ENCODE measurements around the gene ERBB4.

Gene ERBB4

GRCh38 chr2:211404098-211404497, 1134.5 kb downstream of the ERBB4 start:
- no peak for DNase-seq (ENCODE audit: low spot score)

- DNase-seq (ENCODE audit: low spot score), result no peak
These were observed 1137.3 kb downstream of the ERBB4 start for GRCh38 chr2:211401328-211401727.

GRCh38 chr2:211397764-211398163, 1140.8 kb downstream of the ERBB4 start:
- no peak for DNase-seq (ENCODE audit: low spot score)

GRCh38 chr2:211396815-211397214, 1141.8 kb downstream of the ERBB4 start:
- no peak for DNase-seq (ENCODE audit: low spot score)

- DNase-seq (ENCODE audit: low spot score), result no peak
These were observed 1147.4 kb downstream of the ERBB4 start for GRCh38 chr2:211391189-211391567.

GRCh38 chr2:211390536-211391188, 1147.9 kb downstream of the ERBB4 start:
- DNase-seq (ENCODE audit: low spot score), result no peak

GRCh38 chr2:211387734-211388133, 1150.9 kb downstream of the ERBB4 start:
- DNase-seq (ENCODE audit: low spot score), result no peak

- DNase-seq (ENCODE audit: low spot score), result no peak
These were observed 1158.6 kb downstream of the ERBB4 start for GRCh38 chr2:211380041-211380440.

- no peak for DNase-seq (ENCODE audit: low spot score)
These were observed 1162.2 kb downstream of the ERBB4 start for GRCh38 chr2:211376410-211376809.

GRCh38 chr2:211373203-211373602, 1165.4 kb downstream of the ERBB4 start:
- DNase-seq (ENCODE audit: low spot score), result no peak

GRCh38 chr2:211371465-211371864, 1167.1 kb downstream of the ERBB4 start:
- DNase-seq (ENCODE audit: low spot score), result no peak

GRCh38 chr2:211368467-211368866, 1170.1 kb downstream of the ERBB4 start:
- DNase-seq (ENCODE audit: low spot score), result no peak

GRCh38 chr2:211367711-211368110, 1170.9 kb downstream of the ERBB4 start:
- DNase-seq (ENCODE audit: low spot score), result peak; percentile 27

- no peak for DNase-seq (ENCODE audit: low spot score)
These were observed 1171.3 kb downstream of the ERBB4 start for GRCh38 chr2:211367293-211367692.

GRCh38 chr2:211364911-211365310, 1173.7 kb downstream of the ERBB4 start:
- no peak for DNase-seq (ENCODE audit: low spot score)

- no peak for DNase-seq (ENCODE audit: low spot score)
These were observed 1177.2 kb downstream of the ERBB4 start for GRCh38 chr2:211361383-211361782.

- DNase-seq (ENCODE audit: low spot score), result no peak
These were observed 1179.3 kb downstream of the ERBB4 start for GRCh38 chr2:211359347-211359746.

GRCh38 chr2:211358504-211358903, 1180.1 kb downstream of the ERBB4 start:
- no peak for DNase-seq (ENCODE audit: low spot score)

- no peak for DNase-seq (ENCODE audit: low spot score)
These were observed 1184.1 kb downstream of the ERBB4 start for GRCh38 chr2:211354481-211354880.

- no peak for DNase-seq (ENCODE audit: low spot score)
These were observed 1186.6 kb downstream of the ERBB4 start for GRCh38 chr2:211351987-211352386.

- DNase-seq (ENCODE audit: low spot score), result no peak
These were observed 1189.6 kb downstream of the ERBB4 start for GRCh38 chr2:211349031-211349430.

GRCh38 chr2:211347328-211347727, 1191.3 kb downstream of the ERBB4 start:
- DNase-seq (ENCODE audit: low spot score), result no peak

- no peak for DNase-seq (ENCODE audit: low spot score)
These were observed 1194.3 kb downstream of the ERBB4 start for GRCh38 chr2:211344289-211344688.

- DNase-seq (ENCODE audit: low spot score), result no peak
These were observed 1205.2 kb downstream of the ERBB4 start for GRCh38 chr2:211333377-211333776.

- no peak for DNase-seq (ENCODE audit: low spot score)
These were observed 1206.9 kb downstream of the ERBB4 start for GRCh38 chr2:211331736-211332135.
